OCI-LY3 (cell line): ENCODE measurements around the gene SFT2D1.

Source experiments
- EZH2phosphoT487 ChIP-seq: fragments of 200-600 bp; shearing (Covaris generic); IDR thresholded peaks from 2 replicates; pipeline ENCODE4 v1.6.1; 2018; ENCODE audit warnings: antibody characterized with exemption, mixed run types, low read depth
- TF ChIP-seq, protein P1 (sequence below): fragments of 200-600, 300-600 bp; sonication (generic); IDR thresholded peaks from 2 replicates; pipeline ENCODE4 v1.5.1; 2014; ENCODE audit warnings: antibody characterized with exemption, low read length, low read depth

- TF ChIP-seq, protein P1, sequence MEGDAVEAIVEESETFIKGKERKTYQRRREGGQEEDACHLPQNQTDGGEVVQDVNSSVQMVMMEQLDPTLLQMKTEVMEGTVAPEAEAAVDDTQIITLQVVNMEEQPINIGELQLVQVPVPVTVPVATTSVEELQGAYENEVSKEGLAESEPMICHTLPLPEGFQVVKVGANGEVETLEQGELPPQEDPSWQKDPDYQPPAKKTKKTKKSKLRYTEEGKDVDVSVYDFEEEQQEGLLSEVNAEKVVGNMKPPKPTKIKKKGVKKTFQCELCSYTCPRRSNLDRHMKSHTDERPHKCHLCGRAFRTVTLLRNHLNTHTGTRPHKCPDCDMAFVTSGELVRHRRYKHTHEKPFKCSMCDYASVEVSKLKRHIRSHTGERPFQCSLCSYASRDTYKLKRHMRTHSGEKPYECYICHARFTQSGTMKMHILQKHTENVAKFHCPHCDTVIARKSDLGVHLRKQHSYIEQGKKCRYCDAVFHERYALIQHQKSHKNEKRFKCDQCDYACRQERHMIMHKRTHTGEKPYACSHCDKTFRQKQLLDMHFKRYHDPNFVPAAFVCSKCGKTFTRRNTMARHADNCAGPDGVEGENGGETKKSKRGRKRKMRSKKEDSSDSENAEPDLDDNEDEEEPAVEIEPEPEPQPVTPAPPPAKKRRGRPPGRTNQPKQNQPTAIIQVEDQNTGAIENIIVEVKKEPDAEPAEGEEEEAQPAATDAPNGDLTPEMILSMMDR = no peak
- TF ChIP-seq EZH2phosphoT487 = no peak
These were observed 43.8 kb upstream of the SFT2D1 start for GRCh38 chr6:166386111-166386510.
